ENCODE data around the gene PAAF1. TPM values are rescaled to one million over a fixed set of nuclear protein-coding genes. Genes with fewer than 3 reads are reported as not detected.

PAAF1 gene
- total RNA-seq, 1 experiment from 2014 or later = 13.3 TPM

DNA sequence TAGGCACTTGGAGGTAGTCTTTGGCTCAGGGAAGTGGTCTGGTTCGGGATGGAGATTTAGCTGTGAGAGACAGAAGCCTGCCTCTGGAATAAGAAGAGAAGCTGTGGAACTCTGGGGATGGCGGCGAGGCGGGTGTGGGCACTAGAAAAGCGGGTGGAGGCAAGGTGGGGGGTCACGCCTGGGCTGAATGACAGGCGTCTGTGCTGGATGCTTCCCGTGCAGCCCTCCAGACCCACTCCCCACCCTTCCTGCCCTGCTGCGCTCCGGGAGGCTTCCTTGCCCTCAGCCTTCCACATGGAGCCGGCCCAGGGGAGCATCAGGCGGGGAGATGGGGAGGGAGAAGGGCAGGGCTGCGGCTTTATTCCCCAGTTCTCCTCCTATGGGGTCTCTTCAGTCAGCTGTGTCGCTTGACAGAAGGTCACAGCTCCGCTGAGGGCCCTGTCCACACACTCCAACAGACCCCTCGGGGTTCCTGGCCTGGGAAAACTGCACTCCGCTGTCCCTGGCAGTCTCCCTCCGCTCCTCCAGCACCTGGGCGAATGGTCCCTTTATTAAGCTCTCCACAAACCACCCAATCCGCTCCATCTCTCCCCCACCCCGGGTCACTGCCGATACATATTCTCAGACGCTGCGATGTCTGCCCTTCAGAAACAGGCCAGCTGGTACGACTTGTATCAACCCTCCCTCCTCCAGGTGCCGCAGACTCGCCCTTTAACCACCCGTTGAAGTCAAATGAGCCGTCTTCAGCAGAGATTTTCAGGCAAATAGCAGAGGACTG is 80.3 kb downstream of the PAAF1 start:
- Histone ChIP-seq H3K4me2 (ENCODE audit: low read length) (no peak overlapping the region), H3K9ac (ENCODE audit: low read length) (no peak overlapping the region), H4K20me1 (ENCODE audit: low read length) (no peaks in the 10 kb centered on the region), H3K36me3 (ENCODE audit: low read depth, low read length) (no peaks in the 10 kb centered on the region), H3K9me2 (replicated peaks; ENCODE audit: low read length) (no peaks in the 10 kb centered on the region), H2AFZ (ENCODE audit: low read length) (no peak overlapping the region), H3K79me2 (ENCODE audit: low read length) (no peaks in the 10 kb centered on the region), H3K27ac (ENCODE audit: low read length) (no peak overlapping the region), H3K4me3 (ENCODE audit: low read length) (no peak overlapping the region), H3F3A (ENCODE audit: low read length, unreplicated experiment) (no peaks in the 10 kb centered on the region), H3K9me3 (ENCODE audit: low read length) (no peaks in the 10 kb centered on the region), H3K27me3 (ENCODE audit: low read length) (no peaks in the 10 kb centered on the region), H3K4me1 (ENCODE audit: insufficient read depth, low read length) (peaks cover 10% of the 10 kb centered on the region)
- ATAC-seq = no peak
- ChIA-PET CTCF (no interaction called here), POLR2A (ENCODE audit: unreplicated experiment) (no interaction called here)
- intact Hi-C loops (cut with micrococcal nuclease) = no loop called here
- no peak for TF ChIP-seq EZH2phosphoT487 (IDR thresholded peaks at IDR 0.05; ENCODE audit: borderline replicate concordance, low read length)
- TF ChIP-seq, protein P1, sequence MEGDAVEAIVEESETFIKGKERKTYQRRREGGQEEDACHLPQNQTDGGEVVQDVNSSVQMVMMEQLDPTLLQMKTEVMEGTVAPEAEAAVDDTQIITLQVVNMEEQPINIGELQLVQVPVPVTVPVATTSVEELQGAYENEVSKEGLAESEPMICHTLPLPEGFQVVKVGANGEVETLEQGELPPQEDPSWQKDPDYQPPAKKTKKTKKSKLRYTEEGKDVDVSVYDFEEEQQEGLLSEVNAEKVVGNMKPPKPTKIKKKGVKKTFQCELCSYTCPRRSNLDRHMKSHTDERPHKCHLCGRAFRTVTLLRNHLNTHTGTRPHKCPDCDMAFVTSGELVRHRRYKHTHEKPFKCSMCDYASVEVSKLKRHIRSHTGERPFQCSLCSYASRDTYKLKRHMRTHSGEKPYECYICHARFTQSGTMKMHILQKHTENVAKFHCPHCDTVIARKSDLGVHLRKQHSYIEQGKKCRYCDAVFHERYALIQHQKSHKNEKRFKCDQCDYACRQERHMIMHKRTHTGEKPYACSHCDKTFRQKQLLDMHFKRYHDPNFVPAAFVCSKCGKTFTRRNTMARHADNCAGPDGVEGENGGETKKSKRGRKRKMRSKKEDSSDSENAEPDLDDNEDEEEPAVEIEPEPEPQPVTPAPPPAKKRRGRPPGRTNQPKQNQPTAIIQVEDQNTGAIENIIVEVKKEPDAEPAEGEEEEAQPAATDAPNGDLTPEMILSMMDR (conservative IDR thresholded peaks at IDR 0.05; ENCODE audit: low read depth, low read length) = no peak
- no peak for TF ChIP-seq EZH2 (IDR thresholded peaks at IDR 0.05; ENCODE audit: low read length, unreplicated experiment)
- no peak for DNase-seq
- no TSS peak for BruUV-seq (replicated peaks)

DNA sequence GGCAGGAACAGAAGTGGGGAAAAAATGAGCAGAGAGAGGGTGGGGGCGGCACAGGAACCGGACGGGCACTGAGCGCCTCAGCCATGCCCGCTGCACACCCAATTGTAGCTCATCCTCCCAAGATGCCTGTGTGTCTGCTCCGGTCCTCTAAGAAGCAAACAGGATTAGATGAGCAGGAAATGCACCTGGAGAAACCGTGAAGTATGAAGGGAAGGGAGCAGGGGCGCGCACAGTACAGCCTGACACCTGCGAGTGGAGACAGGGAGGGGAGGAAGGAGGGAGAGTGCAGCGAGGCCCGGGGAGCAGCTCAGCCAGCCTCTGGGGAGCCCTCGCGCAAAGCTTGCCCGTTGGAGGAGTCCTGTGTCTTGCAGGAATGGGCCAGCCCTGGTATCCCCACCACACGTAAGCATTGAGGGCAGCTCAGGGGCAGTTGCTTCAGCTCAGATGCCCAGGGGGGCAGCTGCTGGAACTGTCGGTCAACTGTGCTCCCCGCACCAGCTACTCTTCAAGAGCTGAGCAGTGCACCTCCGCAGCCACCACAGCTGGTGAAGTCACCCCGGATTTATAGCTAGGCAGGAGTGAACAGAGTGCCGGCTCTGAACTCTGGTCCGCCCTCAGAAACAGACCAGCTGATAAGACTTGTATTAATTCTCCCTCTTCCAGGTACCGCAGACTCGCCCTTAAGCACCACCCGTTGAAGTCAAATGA is 81.0 kb downstream of the PAAF1 start:
- no peak overlapping the region for H3K27ac ChIP-seq (ENCODE audit: low read length)
- H2AFZ ChIP-seq (ENCODE audit: low read length) = no peak overlapping the region
- BruUV-seq (replicated peaks) = no TSS peak
- no peaks in the 10 kb centered on the region for H3K79me2 ChIP-seq (ENCODE audit: low read length)
- TF ChIP-seq, protein P1 (conservative IDR thresholded peaks at IDR 0.05; ENCODE audit: low read depth, low read length) = no peak
- TF ChIP-seq EZH2 (IDR thresholded peaks at IDR 0.05; ENCODE audit: low read length, unreplicated experiment) = no peak
- TF ChIP-seq EZH2phosphoT487 (IDR thresholded peaks at IDR 0.05; ENCODE audit: borderline replicate concordance, low read length) = no peak
- intact Hi-C loops (cut with micrococcal nuclease) = no loop called here
- no peaks in the 10 kb centered on the region for H3K9me3 ChIP-seq (ENCODE audit: low read length)
- ChIA-PET POLR2A (ENCODE audit: unreplicated experiment) (no interaction called here), CTCF (no interaction called here)
- H3K4me1 ChIP-seq (ENCODE audit: insufficient read depth, low read length) = peaks cover 8% of the 10 kb centered on the region
- no peaks in the 10 kb centered on the region for H4K20me1 ChIP-seq (ENCODE audit: low read length)
- H3K36me3 ChIP-seq (ENCODE audit: low read depth, low read length) = no peaks in the 10 kb centered on the region
- H3K4me3 ChIP-seq (ENCODE audit: low read length) = no peak overlapping the region
- no peak for DNase-seq
- H3K27me3 ChIP-seq (ENCODE audit: low read length) = no peaks in the 10 kb centered on the region
- no peak for ATAC-seq
- H3K9ac ChIP-seq (ENCODE audit: low read length) = no peak overlapping the region
- H3K9me2 ChIP-seq (replicated peaks; ENCODE audit: low read length) = no peaks in the 10 kb centered on the region
- H3K4me2 ChIP-seq (ENCODE audit: low read length) = no peak overlapping the region
- no peaks in the 10 kb centered on the region for H3F3A ChIP-seq (ENCODE audit: low read length, unreplicated experiment)
